GM18907 (cell line): ENCODE results near the gene SEMA4C.

ENCODE experiments used
- ATAC-seq: cut with Tn5 transposase; IDR thresholded peaks from one replicate; pipeline ENCODE4 v1.9.1; 2021; ENCODE audit warnings: mild to moderate bottlenecking, moderate library complexity; ENCODE audit not compliant: unreplicated experiment

The SEMA4C gene

GRCh38 chr2:96824079-96824870, 45.6 kb downstream of the SEMA4C start:
- ATAC-seq, result no peak

GRCh38 chr2:96823198-96823597, 46.7 kb downstream of the SEMA4C start:
- no peak for ATAC-seq

GRCh38 chr2:96822786-96823185, 47.1 kb downstream of the SEMA4C start:
- no peak for ATAC-seq

- ATAC-seq, result no peak
Measured at GRCh38 chr2:96821113-96821675, 48.7 kb downstream of the SEMA4C start.

- ATAC-seq, result no peak
Measured at GRCh38 chr2:96819876-96820511, 49.9 kb downstream of the SEMA4C start.

- ATAC-seq, result no peak
Measured at GRCh38 chr2:96819128-96819875, 50.6 kb downstream of the SEMA4C start.

- ATAC-seq, result no peak
Measured at GRCh38 chr2:96817882-96818281, 52.0 kb downstream of the SEMA4C start.

- no peak for ATAC-seq
Measured at GRCh38 chr2:96816836-96817702, 52.8 kb downstream of the SEMA4C start.

GRCh38 chr2:96816127-96816835, 53.6 kb downstream of the SEMA4C start, which contains the start of gene CNNM3:
CNNM3 (plus strand) TSS chr2:96816268; CDS start chr2:96816278, 10 bp downstream.
- ATAC-seq, result peak; percentile 86

- ATAC-seq, result peak; percentile 11
Measured at GRCh38 chr2:96815326-96816126, 54.4 kb downstream of the SEMA4C start.

- no peak for ATAC-seq
Measured at GRCh38 chr2:96813656-96814055, 56.2 kb downstream of the SEMA4C start.

- ATAC-seq, result no peak
Measured at GRCh38 chr2:96811917-96812316, 58.0 kb downstream of the SEMA4C start.

GRCh38 chr2:96810783-96811192, 59.1 kb downstream of the SEMA4C start:
- ATAC-seq, result no peak

- ATAC-seq, result no peak
Measured at GRCh38 chr2:96809951-96810782, 59.7 kb downstream of the SEMA4C start.
